ENCODE measurements around the gene CRTAC1. TPM values are rescaled to one million over a fixed set of nuclear protein-coding genes. Genes with fewer than 3 reads are reported as not detected.

Gene CRTAC1
- total and polyA plus RNA-seq, 10 of the 15 experiments (the other 5 are each of a cell fraction or from before 2014, with no cell fraction given) = 0.10 TPM; not detected in 9

GRCh38 chr10:97820096-97820704 is 210.2 kb downstream of the CRTAC1 start:
- no peak overlapping the region for H3K4me2 ChIP-seq (ENCODE audit: control insufficient read depth, insufficient read depth)
- FAIRE-seq (no peak), DNase-seq (ENCODE audit: low read depth, low spot score) (no peak), ATAC-seq (no peak)
- no peaks in the 10 kb centered on the region for H3K79me2 ChIP-seq (ENCODE audit: control insufficient read depth, insufficient read depth, low read length)
- TF ChIP-seq POLR2AphosphoS5 (IDR thresholded peaks at IDR 0.05; ENCODE audit: low read length) (no peak), IKZF1 (conservative IDR thresholded peaks at IDR 0.05) (no peak), SUPT20H (IDR thresholded peaks at IDR 0.05; ENCODE audit: borderline replicate concordance, control insufficient read depth, low read depth, low read length) (no peak), ZNF274 (IDR thresholded peaks at IDR 0.05; ENCODE audit: insufficient read depth, insufficient read length) (no peak), ATF3 (IDR thresholded peaks at IDR 0.05; ENCODE audit: borderline replicate concordance, extremely low read depth, low read depth, low read length) (no peak), CBFB (IDR thresholded peaks at IDR 0.05; ENCODE audit: low read depth) (no peak), MAX (IDR thresholded peaks at IDR 0.05; ENCODE audit: low read depth, low read length) (no peak), IKZF2 (IDR thresholded peaks at IDR 0.05) (no peak), SIN3A (IDR thresholded peaks at IDR 0.05; ENCODE audit: low read depth, low read length) (no peak), TCF3 (IDR thresholded peaks at IDR 0.05; ENCODE audit: borderline replicate concordance, insufficient read depth, low read depth, low read length) (no peak), JUNB (IDR thresholded peaks at IDR 0.05) (no peak), BRCA1 (IDR thresholded peaks at IDR 0.05; ENCODE audit: low read depth, low read length) (no peak), ZBTB33 (IDR thresholded peaks at IDR 0.05) (no peak), SPI1 (IDR thresholded peaks at IDR 0.05; ENCODE audit: borderline replicate concordance, insufficient read depth, low read depth, low read length) (no peak), CREM (IDR thresholded peaks at IDR 0.05; ENCODE audit: low read depth) (no peak), IRF5 (IDR thresholded peaks at IDR 0.05; ENCODE audit: borderline replicate concordance) (no peak), POLR2A (IDR thresholded peaks at IDR 0.05; ENCODE audit: low read depth, low read length) (no peak)
- H3K9ac ChIP-seq (ENCODE audit: control insufficient read depth, insufficient read depth, low read length) = no peak overlapping the region
- H3K4me3 ChIP-seq = no peak overlapping the region
- ChIA-PET CTCF (no interaction called here), POLR2A (no interaction called here), SMC1A (ENCODE audit: uncharacterized antibody, unreplicated experiment) (no interaction called here), RAD21 (ENCODE audit: unreplicated experiment) (no interaction called here)
- in situ Hi-C loops (cut with MboI) = no loop called here
- H3K4me1 ChIP-seq (ENCODE audit: control insufficient read depth, insufficient read depth, low read length) = no peaks in the 10 kb centered on the region
- intact Hi-C loops (cut with micrococcal nuclease; ENCODE audit: unreplicated experiment) = no loop called here
- H4K20me1 ChIP-seq (ENCODE audit: control insufficient read depth, insufficient read depth) = no peaks in the 10 kb centered on the region
- no peak overlapping the region for H2AFZ ChIP-seq (ENCODE audit: control insufficient read depth, low read depth, low read length)
- no peaks in the 10 kb centered on the region for H3K36me3 ChIP-seq (ENCODE audit: control insufficient read depth in 2 of 2, insufficient read depth in 2 of 2, low read length in 1 of 2)
- peaks cover 2 to 4% of the 10 kb centered on the region in 2 experiments; a peak in 3 of 4 replicates for H3K27me3 ChIP-seq (replicated peaks in 1 of 2; ENCODE audit: control insufficient read depth in 2 of 2, insufficient read depth in 2 of 2, low read length in 1 of 2)
- WGBS (ENCODE audit: insufficient coverage, insufficient replicate concordance, low lambda C conversion rate, missing lambda C conversion rate) = 36% methylated on average over 8 of the region's 8 CpGs
- H3K9me3 ChIP-seq (replicated peaks; ENCODE audit: control insufficient read depth, insufficient read depth, low read length) = no peaks in the 10 kb centered on the region
- no peak overlapping the region for H3K27ac ChIP-seq (ENCODE audit: control insufficient read depth, insufficient read depth)
- BruUV-seq (replicated peaks) = no TSS peak

Data from GM12878 (cell line).